Breast epithelium (tissue), 4 donors: Measurements from ENCODE around the gene HSF5. TPM values are rescaled to one million over a fixed set of nuclear protein-coding genes. Genes with fewer than 3 reads are reported as not detected.

ENCODE experiments used
- DNase-seq, 2 donors: peaks; one replicate each; pipeline ENCODE4 v3.0.0-alpha.2; 2019; ENCODE audit warnings: low spot score in 2 of 2
- H3K27ac ChIP-seq, 2 donors: fragments of 200-600 bp; sonication (generic) in 1 of 2; one replicate each; pipeline ENCODE4 v1.5.1; 2016 to 2019; ENCODE audit warnings: mild to moderate bottlenecking in 1 of 2
- H3K27me3 ChIP-seq, 2 donors: fragments of 200-600 bp; sonication (generic) in 1 of 2; one replicate each; pipeline versions ENCODE4 v1.5.1 to v1.6.0; 2017 to 2019; ENCODE audit warnings: control low read depth in 1 of 2, mild to moderate bottlenecking in 1 of 2
- H3K36me3 ChIP-seq: fragments of 200-600 bp; one replicate; pipeline ENCODE4 v1.5.1; 2019
- H3K4me1 ChIP-seq, 2 donors: fragments of 200-600 bp; sonication (generic); one replicate each; pipeline ENCODE4 v1.5.1; 2016 to 2019; ENCODE audit warnings: control low read depth in 1 of 2
- H3K4me3 ChIP-seq, 3 donors: fragments of 200-600 bp; sonication (generic); 1 replicate in 2 of 3; 2 replicates in 1 of 3; pipeline ENCODE4 v1.5.1; 2016 to 2019; ENCODE audit warnings: mild to moderate bottlenecking in 3 of 3, moderate library complexity in 2 of 3
- H3K9me3 ChIP-seq, 2 donors: fragments of 200-600 bp; sonication (generic) in 1 of 2; one replicate each; pipeline ENCODE4 v1.5.1; 2016 to 2019; ENCODE audit warnings: control low read depth in 1 of 2
- CTCF ChIP-seq, 3 donors: fragments of 450-650 bp; IDR thresholded peaks; one replicate each; pipeline ENCODE4 v1.5.1; 2016 to 2017; ENCODE audit warnings: antibody characterized with exemption in 3 of 3, mild to moderate bottlenecking in 3 of 3, moderate library complexity in 3 of 3
- POLR2A ChIP-seq: fragments of 450-650 bp; IDR thresholded peaks from one replicate; pipeline ENCODE4 v1.6.1; 2016; ENCODE audit warnings: antibody characterized with exemption, mild to moderate bottlenecking, moderate library complexity
- POLR2AphosphoS5 ChIP-seq, 3 donors: sonication (generic); formaldehyde crosslinking; IDR thresholded peaks; one replicate each; pipeline ENCODE4 v1.6.1; 2017; ENCODE audit warnings: antibody characterized with exemption in 3 of 3
- intact Hi-C: fragments of 100-400 bp; cut with DNase I; formaldehyde crosslinking; loops from one replicate; pipeline ENCODE4 v1.15.1; 2023; ENCODE audit warnings: low total_unique reads
- total RNA-seq, 3 donors: library from RNA; depleted of rRNA; stranded (reverse); fragments of >200 nt; gene quantifications; one replicate each; pipeline ENCODE4 v1.1.0, GENCODE V29; 2016

Gene HSF5
- total RNA-seq, 3 donors from 2014 or later = under 0.01 to 0.33 (median 0.32) TPM

GRCh38 chr17:58384897-58385296 is 103.3 kb downstream of the HSF5 start:
- DNase-seq = no peak

GRCh38 chr17:58383892-58384462 is 104.2 kb downstream of the HSF5 start:
- TF ChIP-seq CTCF (IDR thresholded peaks at IDR 0.05) (no peak), POLR2AphosphoS5 (IDR thresholded peaks at IDR 0.05) (no peak), POLR2A (no peak)
- no peak for DNase-seq
- intact Hi-C loops = no loop called here

More at GRCh38 chr17:58384897-58385296, 103.3 kb downstream of the HSF5 start:
- no peak overlapping the region for H3K4me3 ChIP-seq
- no peak overlapping the region for H3K27ac ChIP-seq
- intact Hi-C loops = no loop called here
- TF ChIP-seq CTCF (IDR thresholded peaks at IDR 0.05) (no peak), POLR2A (no peak)
- no peaks in the 10 kb centered on the region for H3K27me3 ChIP-seq
- no peaks in the 10 kb centered on the region for H3K36me3 ChIP-seq
- H3K4me1 ChIP-seq = no peaks in the 10 kb centered on the region
- no peaks in the 10 kb centered on the region for H3K9me3 ChIP-seq

GRCh38 chr17:58382872-58383242 is 105.4 kb downstream of the HSF5 start:
- TF ChIP-seq POLR2A (no peak), CTCF (IDR thresholded peaks at IDR 0.05) (no peak), POLR2AphosphoS5 (IDR thresholded peaks at IDR 0.05) (no peak)
- Histone ChIP-seq H3K27ac (no peak overlapping the region), H3K4me3 (no peak overlapping the region), H3K27me3 (no peaks in the 10 kb centered on the region), H3K36me3 (no peaks in the 10 kb centered on the region), H3K4me1 (no peaks in the 10 kb centered on the region), H3K9me3 (no peaks in the 10 kb centered on the region)
- no peak for DNase-seq
- intact Hi-C loops = no loop called here

More at GRCh38 chr17:58383892-58384462, 104.2 kb downstream of the HSF5 start:
- H3K36me3 ChIP-seq = no peaks in the 10 kb centered on the region
- H3K27ac ChIP-seq = no peak overlapping the region
- H3K9me3 ChIP-seq = no peaks in the 10 kb centered on the region
- H3K27me3 ChIP-seq = no peaks in the 10 kb centered on the region
- H3K4me1 ChIP-seq = no peaks in the 10 kb centered on the region
- no peak overlapping the region for H3K4me3 ChIP-seq

- Histone ChIP-seq H3K4me1 (no peaks in the 10 kb centered on the region), H3K27ac (no peak overlapping the region)
Measured at GRCh38 chr17:58382108-58382871, 105.9 kb downstream of the HSF5 start.

More at GRCh38 chr17:58382108-58382871, 105.9 kb downstream of the HSF5 start:
- no peak for DNase-seq
- intact Hi-C loops = no loop called here
- no peaks in the 10 kb centered on the region for H3K27me3 ChIP-seq
- H3K4me3 ChIP-seq = no peak overlapping the region
- TF ChIP-seq POLR2AphosphoS5 (IDR thresholded peaks at IDR 0.05) (no peak), CTCF (IDR thresholded peaks at IDR 0.05) (no peak), POLR2A (no peak)
- no peaks in the 10 kb centered on the region for H3K9me3 ChIP-seq
- H3K36me3 ChIP-seq = no peaks in the 10 kb centered on the region
